Astrocyte (in vitro differentiated cells and primary cell): Measurements from ENCODE around the gene RRAS.

Experiments used
- CTCF ChIP-seq: IDR thresholded peaks from 2 replicates; pipeline ENCODE4 v1.5.1; 2011; ENCODE audit warnings: low read depth, mild to moderate bottlenecking, inconsistent platforms, low read length, moderate library complexity; ENCODE audit not compliant: insufficient read depth
- EZH2 ChIP-seq: IDR thresholded peaks from 2 replicates; pipeline ENCODE4 v1.6.1; 2012; ENCODE audit warnings: mild to moderate bottlenecking, low read length, inconsistent platforms; ENCODE audit not compliant: insufficient read depth

GRCh38 chr19:49624967-49625910, 14.7 kb downstream of the RRAS start:
- TF ChIP-seq CTCF (no peak), EZH2 (no peak)
